K562 (cell line): ENCODE results near the gene PLEKHA1.

Experiments used
- ARNT ChIP-seq, 2 experiments: fragments of 450-650 bp; IDR thresholded peaks; 2 replicates each; pipeline ENCODE4 v1.6.1; 2016; ENCODE audit warnings: mild to moderate bottlenecking in 1 of 2
- ELF1 ChIP-seq: fragments of 200-800 bp; sonication (Bioruptor generic); IDR thresholded peaks from 2 replicates; pipeline ENCODE4 v1.6.1; 2016; ENCODE audit warnings: missing genetic modification characterization, missing compliant biosample characterization
- GATAD2B ChIP-seq: fragments of 450-650 bp; IDR thresholded peaks from 2 replicates; pipeline ENCODE4 v1.6.1; 2017; ENCODE audit warnings: mild to moderate bottlenecking, borderline replicate concordance
- HNRNPUL1 ChIP-seq: fragments of 200-400 bp; formaldehyde crosslinking; IDR thresholded peaks from 2 replicates; pipeline ENCODE4 v1.6.1; 2017; ENCODE audit warnings: low read length
- POLR2AphosphoS5 ChIP-seq: IDR thresholded peaks from 2 replicates; pipeline ENCODE4 v1.6.1; 2011; ENCODE audit warnings: mild to moderate bottlenecking, low read depth, low read length, moderate library complexity; ENCODE audit not compliant: control insufficient read depth, insufficient read depth
- USF2 ChIP-seq: sonication (generic); formaldehyde crosslinking; IDR thresholded peaks from 2 replicates; pipeline ENCODE4 v1.5.0; 2020; ENCODE audit warnings: missing genetic modification reagents
- ZNF253 ChIP-seq: fragments of 250-450 bp; sonication (Bioruptor Pico); conservative IDR thresholded peaks from 2 replicates; pipeline ENCODE4 v1.6.1; 2021; ENCODE audit warnings: mild to moderate bottlenecking
- TF ChIP-seq, protein P1 (sequence below): fragments of 450-650 bp; IDR thresholded peaks from 2 replicates; pipeline ENCODE4 v1.6.1; 2016; ENCODE audit warnings: antibody characterized with exemption
- TF ChIP-seq, protein P2 (sequence below): fragments of 250-450 bp; sonication (Bioruptor Pico); IDR thresholded peaks from 2 replicates; pipeline ENCODE4 v1.5.0; 2020; ENCODE audit warnings: mild to moderate bottlenecking, borderline replicate concordance
- TF ChIP-seq, protein P3 (sequence below), 3 experiments: IDR thresholded peaks in 2 of 3; conservative IDR thresholded peaks in 1 of 3; 2 replicates each; pipeline ENCODE4 v1.5.1; 2011 to 2012; ENCODE audit warnings: low read length in 3 of 3, mild to moderate bottlenecking in 3 of 3, control low read depth in 2 of 3, improper control_type of control experiment in 1 of 3, inconsistent platforms in 1 of 3, low read depth in 1 of 3, mixed read lengths in 1 of 3, moderate library complexity in 1 of 3; ENCODE audit not compliant: insufficient read depth in 2 of 3

DNA sequence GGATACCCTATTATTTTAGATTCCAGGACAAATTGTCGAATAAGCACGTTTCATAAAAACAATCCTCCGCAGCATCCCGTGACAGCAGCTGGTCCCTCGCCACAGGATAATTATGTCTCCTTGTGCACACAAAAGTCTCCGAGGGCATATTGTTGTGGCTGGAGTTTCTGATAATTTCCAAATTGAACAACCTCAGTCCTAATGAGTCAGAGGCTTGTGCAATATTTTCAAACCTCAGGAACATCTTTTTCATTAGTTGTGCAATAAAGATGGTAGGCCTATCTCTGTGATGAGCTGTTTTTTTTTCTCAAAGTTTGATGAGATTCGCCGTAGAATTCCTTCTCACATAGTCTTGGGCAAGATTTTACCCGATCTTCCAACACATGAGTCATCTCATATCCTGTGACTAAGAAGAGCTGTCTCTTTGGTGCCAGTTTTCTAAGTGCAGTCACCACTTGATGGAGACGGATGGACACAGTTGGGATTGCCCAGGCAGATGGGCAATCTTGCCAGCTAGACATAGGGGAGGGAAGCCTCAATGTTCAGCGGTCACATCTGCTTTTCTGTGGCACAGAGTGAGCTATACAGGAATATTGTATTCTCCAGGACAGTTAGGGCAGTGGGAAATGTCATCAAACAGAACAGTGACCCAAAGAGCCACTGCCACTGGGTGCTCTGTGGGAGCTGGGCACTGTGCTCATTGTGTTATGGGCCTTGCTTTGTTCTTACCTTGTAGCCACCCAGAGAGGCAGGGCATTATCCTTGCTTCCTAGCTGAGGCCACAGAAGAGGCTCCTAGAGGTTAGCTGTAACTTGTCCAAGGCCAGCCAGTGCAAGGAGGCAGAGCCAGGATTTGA is 94.6 kb downstream of the PLEKHA1 start:
- TF ChIP-seq ARNT (IDR thresholded peaks at IDR 0.05): no peak
- TF ChIP-seq GATAD2B: no peak
- TF ChIP-seq, protein P1, sequence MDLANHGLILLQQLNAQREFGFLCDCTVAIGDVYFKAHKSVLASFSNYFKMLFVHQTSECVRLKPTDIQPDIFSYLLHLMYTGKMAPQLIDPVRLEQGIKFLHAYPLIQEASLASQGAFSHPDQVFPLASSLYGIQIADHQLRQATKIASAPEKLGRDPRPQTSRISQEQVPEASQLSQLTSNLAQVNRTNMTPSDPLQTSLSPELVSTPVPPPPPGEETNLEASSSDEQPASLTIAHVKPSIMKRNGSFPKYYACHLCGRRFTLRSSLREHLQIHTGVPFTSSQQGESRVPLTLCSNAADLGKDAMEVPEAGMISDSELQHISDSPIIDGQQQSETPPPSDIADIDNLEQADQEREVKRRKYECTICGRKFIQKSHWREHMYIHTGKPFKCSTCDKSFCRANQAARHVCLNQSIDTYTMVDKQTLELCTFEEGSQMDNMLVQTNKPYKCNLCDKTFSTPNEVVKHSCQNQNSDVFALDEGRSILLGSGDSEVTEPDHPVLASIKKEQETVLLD: no peak
- TF ChIP-seq ELF1 (tag): no peak
- TF ChIP-seq HNRNPUL1: no peak
- TF ChIP-seq USF2 (CRISPR knock-in tag): no peak
- TF ChIP-seq, protein P2, sequence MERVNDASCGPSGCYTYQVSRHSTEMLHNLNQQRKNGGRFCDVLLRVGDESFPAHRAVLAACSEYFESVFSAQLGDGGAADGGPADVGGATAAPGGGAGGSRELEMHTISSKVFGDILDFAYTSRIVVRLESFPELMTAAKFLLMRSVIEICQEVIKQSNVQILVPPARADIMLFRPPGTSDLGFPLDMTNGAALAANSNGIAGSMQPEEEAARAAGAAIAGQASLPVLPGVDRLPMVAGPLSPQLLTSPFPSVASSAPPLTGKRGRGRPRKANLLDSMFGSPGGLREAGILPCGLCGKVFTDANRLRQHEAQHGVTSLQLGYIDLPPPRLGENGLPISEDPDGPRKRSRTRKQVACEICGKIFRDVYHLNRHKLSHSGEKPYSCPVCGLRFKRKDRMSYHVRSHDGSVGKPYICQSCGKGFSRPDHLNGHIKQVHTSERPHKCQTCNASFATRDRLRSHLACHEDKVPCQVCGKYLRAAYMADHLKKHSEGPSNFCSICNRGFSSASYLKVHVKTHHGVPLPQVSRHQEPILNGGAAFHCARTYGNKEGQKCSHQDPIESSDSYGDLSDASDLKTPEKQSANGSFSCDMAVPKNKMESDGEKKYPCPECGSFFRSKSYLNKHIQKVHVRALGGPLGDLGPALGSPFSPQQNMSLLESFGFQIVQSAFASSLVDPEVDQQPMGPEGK (CRISPR knock-in tag): no peak
- TF ChIP-seq, protein P3, sequence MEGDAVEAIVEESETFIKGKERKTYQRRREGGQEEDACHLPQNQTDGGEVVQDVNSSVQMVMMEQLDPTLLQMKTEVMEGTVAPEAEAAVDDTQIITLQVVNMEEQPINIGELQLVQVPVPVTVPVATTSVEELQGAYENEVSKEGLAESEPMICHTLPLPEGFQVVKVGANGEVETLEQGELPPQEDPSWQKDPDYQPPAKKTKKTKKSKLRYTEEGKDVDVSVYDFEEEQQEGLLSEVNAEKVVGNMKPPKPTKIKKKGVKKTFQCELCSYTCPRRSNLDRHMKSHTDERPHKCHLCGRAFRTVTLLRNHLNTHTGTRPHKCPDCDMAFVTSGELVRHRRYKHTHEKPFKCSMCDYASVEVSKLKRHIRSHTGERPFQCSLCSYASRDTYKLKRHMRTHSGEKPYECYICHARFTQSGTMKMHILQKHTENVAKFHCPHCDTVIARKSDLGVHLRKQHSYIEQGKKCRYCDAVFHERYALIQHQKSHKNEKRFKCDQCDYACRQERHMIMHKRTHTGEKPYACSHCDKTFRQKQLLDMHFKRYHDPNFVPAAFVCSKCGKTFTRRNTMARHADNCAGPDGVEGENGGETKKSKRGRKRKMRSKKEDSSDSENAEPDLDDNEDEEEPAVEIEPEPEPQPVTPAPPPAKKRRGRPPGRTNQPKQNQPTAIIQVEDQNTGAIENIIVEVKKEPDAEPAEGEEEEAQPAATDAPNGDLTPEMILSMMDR (IDR thresholded peaks at IDR 0.05 in 2 of 3, conservative IDR thresholded peaks at IDR 0.05 in 1 of 3; ENCODE audit: insufficient read depth in 2 of 3, low read depth in 1 of 3, low read length in 3 of 3): no peak
- no peak for TF ChIP-seq POLR2AphosphoS5
- no peak for TF ChIP-seq ZNF253 (CRISPR knock-in tag)
